ENCODE data around the gene RNGTT. TPM values are rescaled to one million over a fixed set of nuclear protein-coding genes. Genes with fewer than 3 reads are reported as not detected.

The RNGTT gene
- total and polyA plus RNA-seq, 8 donors = 12.1 to 18.5 (median 15.7) TPM

DNA sequence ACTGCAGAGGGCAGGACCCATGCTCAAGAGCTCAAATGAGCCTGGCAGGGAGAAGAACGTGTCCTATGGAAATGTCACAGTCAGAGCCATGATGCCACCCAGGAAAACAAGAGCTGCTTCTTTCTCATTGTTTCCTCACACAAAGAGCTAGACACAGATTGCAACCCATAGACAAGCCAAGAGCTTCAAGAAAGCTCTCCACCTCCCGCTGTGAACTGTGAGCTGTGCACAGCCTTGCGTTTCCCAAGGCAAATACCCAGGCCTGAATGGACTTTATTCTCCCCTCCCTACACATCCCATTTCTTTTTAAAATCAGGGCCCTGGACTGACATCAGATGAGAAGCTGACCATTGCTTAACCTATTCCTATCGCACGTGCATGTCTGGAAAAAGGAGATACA lies 388.8 kb downstream of the RNGTT start:
- H3K36me3 ChIP-seq = no peaks in the 10 kb centered on the region
- TF ChIP-seq, protein P1, sequence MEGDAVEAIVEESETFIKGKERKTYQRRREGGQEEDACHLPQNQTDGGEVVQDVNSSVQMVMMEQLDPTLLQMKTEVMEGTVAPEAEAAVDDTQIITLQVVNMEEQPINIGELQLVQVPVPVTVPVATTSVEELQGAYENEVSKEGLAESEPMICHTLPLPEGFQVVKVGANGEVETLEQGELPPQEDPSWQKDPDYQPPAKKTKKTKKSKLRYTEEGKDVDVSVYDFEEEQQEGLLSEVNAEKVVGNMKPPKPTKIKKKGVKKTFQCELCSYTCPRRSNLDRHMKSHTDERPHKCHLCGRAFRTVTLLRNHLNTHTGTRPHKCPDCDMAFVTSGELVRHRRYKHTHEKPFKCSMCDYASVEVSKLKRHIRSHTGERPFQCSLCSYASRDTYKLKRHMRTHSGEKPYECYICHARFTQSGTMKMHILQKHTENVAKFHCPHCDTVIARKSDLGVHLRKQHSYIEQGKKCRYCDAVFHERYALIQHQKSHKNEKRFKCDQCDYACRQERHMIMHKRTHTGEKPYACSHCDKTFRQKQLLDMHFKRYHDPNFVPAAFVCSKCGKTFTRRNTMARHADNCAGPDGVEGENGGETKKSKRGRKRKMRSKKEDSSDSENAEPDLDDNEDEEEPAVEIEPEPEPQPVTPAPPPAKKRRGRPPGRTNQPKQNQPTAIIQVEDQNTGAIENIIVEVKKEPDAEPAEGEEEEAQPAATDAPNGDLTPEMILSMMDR (IDR thresholded peaks at IDR 0.05) = no peak
- intact Hi-C loops (cut with DNase I) = no loop called here
- peaks cover 0 to 11% of the 10 kb centered on the region in 2 donors for H3K9me3 ChIP-seq
- no peaks in the 10 kb centered on the region for H3K4me1 ChIP-seq
- ATAC-seq (no peak), DNase-seq (no peak)
- no peak overlapping the region for H3K4me3 ChIP-seq
- H3K27ac ChIP-seq = no peak overlapping the region
- H3K27me3 ChIP-seq = no peaks in the 10 kb centered on the region

DNA sequence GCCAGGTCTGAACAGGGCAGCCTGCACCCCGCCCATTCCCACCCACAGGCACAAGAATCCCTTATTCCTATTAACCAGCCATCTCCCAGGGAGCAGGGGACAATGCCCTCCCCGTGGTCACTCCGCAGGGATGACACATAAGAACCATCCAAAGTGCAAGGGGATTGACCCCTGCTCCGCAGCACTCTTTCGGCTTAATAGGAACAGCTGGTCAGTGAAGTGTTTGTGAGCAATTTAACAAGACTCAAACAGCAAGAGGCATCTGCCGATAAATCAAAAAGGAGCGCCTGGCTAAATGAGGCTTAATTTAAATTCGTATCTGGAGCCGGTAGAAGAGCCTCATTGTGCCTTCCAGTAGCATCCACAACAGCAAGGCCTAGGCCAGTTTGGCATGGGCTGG lies 389.4 kb downstream of the RNGTT start:
- Histone ChIP-seq H3K9me3 (peaks cover 0 to 17% of the 10 kb centered on the region in 2 donors), H3K36me3 (no peaks in the 10 kb centered on the region), H3K4me1 (no peaks in the 10 kb centered on the region), H3K27me3 (no peaks in the 10 kb centered on the region), H3K27ac (no peak overlapping the region), H3K4me3 (no peak overlapping the region)
- ATAC-seq (no peak), DNase-seq (no peak)
- TF ChIP-seq, protein P1 (IDR thresholded peaks at IDR 0.05) = no peak
- intact Hi-C loops (cut with DNase I) = no loop called here

DNA sequence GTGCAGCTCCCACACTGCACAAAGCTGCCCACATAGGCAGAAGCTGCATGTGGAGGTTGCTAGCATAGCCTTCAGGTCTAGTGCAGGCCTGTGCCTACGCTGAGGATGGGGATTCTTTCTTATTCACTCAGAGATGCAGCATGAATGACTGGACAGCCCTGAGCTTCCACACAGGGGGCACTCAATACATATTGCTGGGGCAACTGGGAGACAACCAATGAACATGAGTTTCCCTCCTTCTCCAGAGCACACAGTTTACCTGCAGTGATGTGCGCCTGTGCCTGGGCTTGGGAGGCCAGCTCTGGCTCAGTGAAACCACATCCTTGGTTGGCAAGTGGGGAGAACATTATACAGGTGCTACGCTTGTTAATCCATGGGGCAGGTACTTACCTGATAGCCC lies 389.9 kb downstream of the RNGTT start:
- intact Hi-C loops (cut with DNase I) = no loop called here

DNA sequence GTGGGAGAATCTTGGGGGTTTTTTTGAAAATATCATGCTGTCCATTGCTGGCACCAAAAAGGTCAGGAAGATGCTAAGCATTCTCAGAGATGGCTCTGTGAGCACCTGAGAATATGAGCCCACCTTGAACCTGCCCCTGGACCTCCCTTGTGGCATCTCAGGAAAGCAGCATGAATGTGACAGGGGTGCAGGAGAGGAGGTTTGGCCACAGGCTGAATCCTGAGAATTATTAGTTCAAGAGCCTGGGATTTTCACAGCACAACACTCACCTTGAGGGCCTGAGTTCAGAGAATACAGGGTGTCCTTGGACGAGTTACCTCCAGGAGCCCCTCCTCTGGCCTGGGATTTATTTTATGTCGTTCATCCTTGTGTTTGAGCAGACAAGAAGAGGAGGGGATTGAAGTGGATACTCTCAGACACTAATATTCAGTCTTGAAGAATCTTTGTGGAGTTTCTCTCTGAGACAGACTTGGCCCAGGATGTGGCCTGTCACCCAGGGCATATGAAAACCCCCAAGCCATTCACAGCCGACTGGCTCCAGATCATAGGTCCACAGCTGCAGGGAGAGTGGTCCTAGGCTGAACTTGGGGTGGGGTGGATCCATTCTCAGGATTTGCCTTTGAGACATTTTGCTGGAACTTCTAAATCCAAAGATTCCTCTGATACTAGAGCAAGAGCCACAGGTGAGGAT lies 390.8 kb downstream of the RNGTT start:
- intact Hi-C loops (cut with DNase I) = no loop called here
- no peaks in the 10 kb centered on the region for H3K27me3 ChIP-seq
- ATAC-seq (no peak), DNase-seq (no peak)
- no peak overlapping the region for H3K27ac ChIP-seq
- no peak overlapping the region for H3K4me3 ChIP-seq
- H3K4me1 ChIP-seq = no peaks in the 10 kb centered on the region
- no peaks in the 10 kb centered on the region for H3K36me3 ChIP-seq
- H3K9me3 ChIP-seq = peaks cover 0 to 20% of the 10 kb centered on the region in 2 donors
- TF ChIP-seq, protein P1 (IDR thresholded peaks at IDR 0.05) = no peak

More for the DNA sequence above, 389.9 kb downstream of the RNGTT start:
- Histone ChIP-seq H3K36me3 (no peaks in the 10 kb centered on the region), H3K27ac (no peak overlapping the region), H3K4me1 (no peaks in the 10 kb centered on the region), H3K4me3 (no peak overlapping the region), H3K9me3 (peaks cover 0 to 20% of the 10 kb centered on the region in 2 donors), H3K27me3 (no peaks in the 10 kb centered on the region)
- TF ChIP-seq, protein P1 (IDR thresholded peaks at IDR 0.05) = no peak
- ATAC-seq = no peak
- no peak for DNase-seq

DNA sequence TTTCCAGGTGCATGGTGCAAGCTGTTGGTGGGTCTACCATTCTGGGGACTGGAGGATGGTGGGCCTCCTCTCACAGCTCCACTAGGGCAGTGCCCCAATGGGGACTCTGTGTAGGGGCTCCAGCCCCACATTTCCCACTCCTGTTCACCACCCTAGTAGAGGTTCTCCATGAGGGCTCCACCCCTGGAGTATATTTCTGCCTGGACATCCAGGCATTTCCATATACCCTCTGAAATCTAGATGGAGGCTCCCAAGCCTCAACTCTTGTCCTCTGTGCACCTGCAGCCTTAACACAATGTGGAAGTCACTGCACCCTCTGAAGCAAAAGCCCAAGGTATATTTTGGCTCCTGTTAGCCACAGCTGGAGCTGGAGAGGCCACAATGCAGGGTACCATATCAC lies 393.5 kb downstream of the RNGTT start:
- no peak for ATAC-seq
- intact Hi-C loops (cut with DNase I) = no loop called here
- H3K9me3 ChIP-seq = peaks cover 0 to 20% of the 10 kb centered on the region in 2 donors
- no peak overlapping the region for H3K4me3 ChIP-seq
- no peaks in the 10 kb centered on the region for H3K4me1 ChIP-seq
- DNase-seq = no peak
- H3K27ac ChIP-seq = no peak overlapping the region
- TF ChIP-seq, protein P1 (IDR thresholded peaks at IDR 0.05) = no peak
- no peaks in the 10 kb centered on the region for H3K36me3 ChIP-seq
- no peaks in the 10 kb centered on the region for H3K27me3 ChIP-seq

All from left lung (tissue), 10 donors.